GM12878 (cell line): Measurements from ENCODE around the gene AP1M1.

Experiments used
- BHLHE40 ChIP-seq, 2 experiments: fragments of 450-650 bp in 1 of 2; IDR thresholded peaks; 2 replicates each; pipeline ENCODE4 v1.6.1; 2011 to 2017; ENCODE audit warnings: low read depth in 2 of 2, borderline replicate concordance in 1 of 2, improper control_type of control experiment in 1 of 2, low read length in 1 of 2, mild to moderate bottlenecking in 1 of 2
- GABPA ChIP-seq: IDR thresholded peaks from 2 replicates; pipeline ENCODE4 v1.6.1; 2014; ENCODE audit warnings: antibody characterized with exemption, low read depth, mild to moderate bottlenecking, inconsistent platforms
- RAD21 ChIP-seq: IDR thresholded peaks from 2 replicates; pipeline ENCODE4 v1.6.1; 2011; ENCODE audit warnings: mild to moderate bottlenecking, low read depth, low read length, moderate library complexity; ENCODE audit not compliant: insufficient read depth
- SMAD1 ChIP-seq: fragments of 450-650 bp; IDR thresholded peaks from 2 replicates; pipeline ENCODE4 v1.6.1; 2018; ENCODE audit warnings: mild to moderate bottlenecking, low read depth; ENCODE audit not compliant: partially characterized antibody
- TF ChIP-seq, protein P1 (sequence below), 3 experiments: IDR thresholded peaks in 2 of 3; conservative IDR thresholded peaks in 1 of 3; 2 replicates each; pipeline ENCODE4 v1.5.1; 2011; ENCODE audit warnings: low read depth in 3 of 3, low read length in 3 of 3, mild to moderate bottlenecking in 3 of 3, control low read depth in 2 of 3, moderate library complexity in 2 of 3, inconsistent platforms in 1 of 3, mixed read lengths in 1 of 3; ENCODE audit not compliant: control insufficient read depth in 2 of 3, insufficient read depth in 1 of 3; ENCODE audit errors: extremely low read depth in 1 of 3
- TF ChIP-seq, protein P2 (sequence below): fragments of 450-650 bp; IDR thresholded peaks from 2 replicates; pipeline ENCODE4 v1.6.1; 2016; ENCODE audit warnings: mild to moderate bottlenecking

DNA sequence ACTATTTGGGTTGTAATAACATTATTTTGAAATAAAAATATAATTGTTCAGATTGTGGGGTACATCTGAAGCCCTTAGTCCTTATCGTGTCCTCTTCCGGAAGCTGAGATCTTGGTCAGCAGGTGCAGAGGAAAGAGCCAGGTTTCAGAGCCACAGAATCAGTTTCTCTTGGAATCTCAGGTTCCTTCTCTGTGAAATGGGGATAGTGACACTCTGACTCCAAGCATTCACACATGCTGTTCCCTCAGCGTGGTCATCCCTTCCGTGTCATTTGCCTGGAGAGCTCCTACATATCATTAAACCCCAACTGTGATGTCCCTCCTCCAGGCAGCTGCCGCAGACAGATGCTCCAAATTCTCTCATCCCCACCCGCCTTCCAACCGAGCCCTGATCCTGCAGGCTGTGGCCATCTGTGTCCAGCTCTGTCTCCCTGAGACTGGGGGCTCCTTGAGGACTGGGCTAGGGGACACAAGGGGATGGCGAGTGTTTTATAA lies 59.8 kb downstream of the AP1M1 start:
- TF ChIP-seq, protein P1, sequence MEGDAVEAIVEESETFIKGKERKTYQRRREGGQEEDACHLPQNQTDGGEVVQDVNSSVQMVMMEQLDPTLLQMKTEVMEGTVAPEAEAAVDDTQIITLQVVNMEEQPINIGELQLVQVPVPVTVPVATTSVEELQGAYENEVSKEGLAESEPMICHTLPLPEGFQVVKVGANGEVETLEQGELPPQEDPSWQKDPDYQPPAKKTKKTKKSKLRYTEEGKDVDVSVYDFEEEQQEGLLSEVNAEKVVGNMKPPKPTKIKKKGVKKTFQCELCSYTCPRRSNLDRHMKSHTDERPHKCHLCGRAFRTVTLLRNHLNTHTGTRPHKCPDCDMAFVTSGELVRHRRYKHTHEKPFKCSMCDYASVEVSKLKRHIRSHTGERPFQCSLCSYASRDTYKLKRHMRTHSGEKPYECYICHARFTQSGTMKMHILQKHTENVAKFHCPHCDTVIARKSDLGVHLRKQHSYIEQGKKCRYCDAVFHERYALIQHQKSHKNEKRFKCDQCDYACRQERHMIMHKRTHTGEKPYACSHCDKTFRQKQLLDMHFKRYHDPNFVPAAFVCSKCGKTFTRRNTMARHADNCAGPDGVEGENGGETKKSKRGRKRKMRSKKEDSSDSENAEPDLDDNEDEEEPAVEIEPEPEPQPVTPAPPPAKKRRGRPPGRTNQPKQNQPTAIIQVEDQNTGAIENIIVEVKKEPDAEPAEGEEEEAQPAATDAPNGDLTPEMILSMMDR (IDR thresholded peaks at IDR 0.05 in 2 of 3, conservative IDR thresholded peaks at IDR 0.05 in 1 of 3; ENCODE audit: control insufficient read depth in 2 of 3, extremely low read depth in 1 of 3, insufficient read depth in 1 of 3, low read depth in 3 of 3, low read length in 3 of 3), result no peak
- TF ChIP-seq, protein P2, sequence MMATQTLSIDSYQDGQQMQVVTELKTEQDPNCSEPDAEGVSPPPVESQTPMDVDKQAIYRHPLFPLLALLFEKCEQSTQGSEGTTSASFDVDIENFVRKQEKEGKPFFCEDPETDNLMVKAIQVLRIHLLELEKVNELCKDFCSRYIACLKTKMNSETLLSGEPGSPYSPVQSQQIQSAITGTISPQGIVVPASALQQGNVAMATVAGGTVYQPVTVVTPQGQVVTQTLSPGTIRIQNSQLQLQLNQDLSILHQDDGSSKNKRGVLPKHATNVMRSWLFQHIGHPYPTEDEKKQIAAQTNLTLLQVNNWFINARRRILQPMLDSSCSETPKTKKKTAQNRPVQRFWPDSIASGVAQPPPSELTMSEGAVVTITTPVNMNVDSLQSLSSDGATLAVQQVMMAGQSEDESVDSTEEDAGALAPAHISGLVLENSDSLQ, result no peak
- TF ChIP-seq RAD21 (no peak), BHLHE40 (IDR thresholded peaks at IDR 0.05; ENCODE audit: borderline replicate concordance in 1 of 2, low read depth in 2 of 2, low read length in 1 of 2) (no peak), SMAD1 (no peak), GABPA (no peak)
